Measurements from ENCODE around the gene BRD3. TPM values are rescaled to one million over a fixed set of nuclear protein-coding genes. Genes with fewer than 3 reads are reported as not detected.

Gene BRD3
- total RNA-seq, 2 experiments from 2014 or later = 3.1 to 16.3 TPM

- H3K79me2 ChIP-seq (ENCODE audit: insufficient read depth, low read depth, low read length) = no peaks in the 10 kb centered on the region
- no peaks in the 10 kb centered on the region for H3K4me1 ChIP-seq (ENCODE audit: insufficient read depth, low read length, poor library complexity, severe bottlenecking)
- H3K4me3 ChIP-seq (ENCODE audit: low read depth, low read length, poor library complexity, severe bottlenecking) = no peak overlapping the region
- H2AFZ ChIP-seq (ENCODE audit: low read length) = no peak overlapping the region
- no peaks in the 10 kb centered on the region for H3K9me2 ChIP-seq (ENCODE audit: insufficient read depth, low read length)
- H3K36me3 ChIP-seq (ENCODE audit: insufficient read depth, low read length) = no peaks in the 10 kb centered on the region
- no TSS peak for BruUV-seq (replicated peaks)
- ChIA-PET CTCF (ENCODE audit: unreplicated experiment) (no interaction called here), POLR2A (no interaction called here)
- no peaks in the 10 kb centered on the region for H4K20me1 ChIP-seq (ENCODE audit: insufficient read depth, low read length)
- no peak for DNase-seq (ENCODE audit: low spot score)
- H3K27ac ChIP-seq (ENCODE audit: low read depth, low read length, poor library complexity, severe bottlenecking) = no peak overlapping the region
- intact Hi-C loops (cut with micrococcal nuclease; ENCODE audit: unreplicated experiment) = no loop called here
- no peaks in the 10 kb centered on the region for H3K9me3 ChIP-seq (ENCODE audit: low read length)
- no peak overlapping the region for H3K4me2 ChIP-seq (ENCODE audit: low read length)
- TF ChIP-seq CTCF (conservative IDR thresholded peaks at IDR 0.05; ENCODE audit: low read length) (no peak), EZH2phosphoT487 (IDR thresholded peaks at IDR 0.05; ENCODE audit: borderline replicate concordance, low read depth, low read length) (no peak)
These were observed 57.3 kb downstream of the BRD3 start for GRCh38 chr9:134010310-134011173.

- CTCF ChIA-PET (ENCODE audit: unreplicated experiment) = no interaction called here
- Histone ChIP-seq H3K36me3 (ENCODE audit: insufficient read depth, low read length) (no peaks in the 10 kb centered on the region), H2AFZ (ENCODE audit: low read length) (no peak overlapping the region), H3K4me3 (ENCODE audit: low read depth, low read length, poor library complexity, severe bottlenecking) (no peak overlapping the region), H3K27ac (ENCODE audit: low read depth, low read length, poor library complexity, severe bottlenecking) (no peak overlapping the region), H3K79me2 (ENCODE audit: insufficient read depth, low read depth, low read length) (no peaks in the 10 kb centered on the region), H3K9me3 (ENCODE audit: low read length) (no peaks in the 10 kb centered on the region), H4K20me1 (ENCODE audit: insufficient read depth, low read length) (no peaks in the 10 kb centered on the region), H3K4me1 (ENCODE audit: insufficient read depth, low read length, poor library complexity, severe bottlenecking) (no peaks in the 10 kb centered on the region), H3K4me2 (ENCODE audit: low read length) (no peak overlapping the region), H3K9me2 (ENCODE audit: insufficient read depth, low read length) (no peaks in the 10 kb centered on the region)
- intact Hi-C loops (cut with micrococcal nuclease; ENCODE audit: unreplicated experiment) = no loop called here
- DNase-seq (ENCODE audit: low spot score) = no peak
- POLR2A ChIA-PET = interaction anchor here (0.6 kb wide), 1 partner anchor 506 kb away, joined by 6 read pairs; no protein-coding TSS in a partner anchor
- no TSS peak for BruUV-seq (replicated peaks)
- TF ChIP-seq CTCF (conservative IDR thresholded peaks at IDR 0.05; ENCODE audit: low read length) (no peak), EZH2phosphoT487 (IDR thresholded peaks at IDR 0.05; ENCODE audit: borderline replicate concordance, low read depth, low read length) (no peak)
These were observed 60.3 kb downstream of the BRD3 start for GRCh38 chr9:134007571-134007970.

GRCh38 chr9:134007150-134007549 is 60.7 kb downstream of the BRD3 start:
- intact Hi-C loops (cut with micrococcal nuclease; ENCODE audit: unreplicated experiment) = no loop called here
- Histone ChIP-seq H3K4me3 (ENCODE audit: low read depth, low read length, poor library complexity, severe bottlenecking) (no peak overlapping the region), H2AFZ (ENCODE audit: low read length) (no peak overlapping the region), H3K36me3 (ENCODE audit: insufficient read depth, low read length) (no peaks in the 10 kb centered on the region), H3K9me3 (ENCODE audit: low read length) (no peaks in the 10 kb centered on the region), H3K4me2 (ENCODE audit: low read length) (no peak overlapping the region), H3K27ac (ENCODE audit: low read depth, low read length, poor library complexity, severe bottlenecking) (no peak overlapping the region), H3K9me2 (ENCODE audit: insufficient read depth, low read length) (no peaks in the 10 kb centered on the region), H3K4me1 (ENCODE audit: insufficient read depth, low read length, poor library complexity, severe bottlenecking) (no peaks in the 10 kb centered on the region), H3K79me2 (ENCODE audit: insufficient read depth, low read depth, low read length) (no peaks in the 10 kb centered on the region), H4K20me1 (ENCODE audit: insufficient read depth, low read length) (no peaks in the 10 kb centered on the region)
- CTCF ChIA-PET (ENCODE audit: unreplicated experiment) = no interaction called here
- no peak for DNase-seq (ENCODE audit: low spot score)
- no peak for TF ChIP-seq EZH2phosphoT487 (IDR thresholded peaks at IDR 0.05; ENCODE audit: borderline replicate concordance, low read depth, low read length)
- TF ChIP-seq CTCF (conservative IDR thresholded peaks at IDR 0.05; ENCODE audit: low read length) = no peak
- no TSS peak for BruUV-seq (replicated peaks)
- POLR2A ChIA-PET = interaction anchor here (0.6 kb wide), 1 partner anchor 506 kb away, joined by 6 read pairs; no protein-coding TSS in a partner anchor
